ENCODE data around the gene NXN. TPM values are rescaled to one million over a fixed set of nuclear protein-coding genes. Genes with fewer than 3 reads are reported as not detected.

NXN gene
- total RNA-seq (2014; rRNA removed; shearing (Covaris generic)), result 47.1 and 51.8 TPM in 2 replicates

DNA sequence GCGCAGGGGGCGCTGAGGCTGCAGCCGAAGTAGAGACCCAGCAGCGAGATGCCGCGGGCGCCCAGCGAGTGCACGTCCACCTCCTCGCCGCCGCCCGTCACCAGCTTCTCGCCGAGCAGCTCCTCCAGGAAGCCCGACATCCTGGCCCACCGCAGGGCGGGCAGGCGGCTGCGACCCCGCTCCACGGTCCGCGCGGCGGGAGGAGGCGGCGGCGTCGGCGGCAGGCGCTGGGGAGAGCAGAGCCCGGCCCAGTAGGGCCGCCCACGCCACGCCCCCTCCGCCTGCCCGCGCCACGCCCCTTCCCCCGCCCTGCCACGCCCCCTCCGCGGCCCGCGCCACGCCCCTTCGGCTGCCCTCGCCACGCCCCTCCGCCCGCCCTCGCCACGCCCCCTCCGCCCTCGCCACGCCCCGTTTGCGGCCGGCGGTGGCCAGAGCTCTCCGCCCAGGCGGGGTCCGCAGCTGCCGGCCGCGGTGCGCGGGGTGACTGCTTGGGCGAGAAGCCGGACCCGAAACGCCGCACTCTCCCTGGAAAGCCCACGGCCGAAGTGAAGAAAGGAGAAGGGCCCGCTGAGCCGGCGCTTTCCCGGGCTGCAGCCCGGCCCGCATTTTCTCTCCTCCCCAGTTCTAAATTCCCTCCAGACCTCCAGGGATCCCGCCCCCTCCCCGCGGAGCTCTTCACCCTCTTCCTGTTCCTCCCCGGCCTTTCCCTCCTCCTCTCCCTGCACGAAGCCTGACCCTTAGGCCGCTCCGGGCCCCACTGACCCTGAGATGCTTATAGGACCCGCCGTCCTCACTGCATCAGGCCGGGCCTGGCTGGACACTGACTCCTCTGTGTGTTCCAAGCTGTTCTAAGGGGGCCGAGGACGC lies at the start of gene NXN:
Gene NXN (minus strand): TSS at position 238 of the 867 bp plus-strand sequence.
- peak; percentile 55 for DNase-seq (ENCODE audit: low spot score)

GRCh38 chr17:1027044-1027443 lies 47.5 kb upstream of the NXN start:
- no peak for DNase-seq (ENCODE audit: low spot score)

DNA sequence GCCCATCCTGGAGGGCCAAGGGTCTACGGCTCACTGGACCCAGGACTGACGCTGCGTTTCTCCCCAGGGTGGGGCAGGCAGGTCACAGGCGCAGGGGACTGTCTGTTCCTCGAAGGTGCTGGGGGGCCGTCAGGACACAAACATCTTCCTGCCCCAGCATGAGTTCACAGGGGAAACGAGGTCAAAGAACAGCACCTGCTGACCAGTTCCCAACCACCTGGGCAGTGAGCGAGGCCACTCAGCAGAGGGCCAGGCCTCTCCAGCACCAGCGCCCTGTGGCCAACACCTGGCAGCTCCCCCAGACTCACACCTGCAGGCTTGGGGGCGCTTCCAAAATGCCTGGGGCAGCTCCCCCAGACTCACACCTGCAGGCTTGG lies 47.0 kb upstream of the NXN start:
- no peak for DNase-seq (ENCODE audit: low spot score)

DNA sequence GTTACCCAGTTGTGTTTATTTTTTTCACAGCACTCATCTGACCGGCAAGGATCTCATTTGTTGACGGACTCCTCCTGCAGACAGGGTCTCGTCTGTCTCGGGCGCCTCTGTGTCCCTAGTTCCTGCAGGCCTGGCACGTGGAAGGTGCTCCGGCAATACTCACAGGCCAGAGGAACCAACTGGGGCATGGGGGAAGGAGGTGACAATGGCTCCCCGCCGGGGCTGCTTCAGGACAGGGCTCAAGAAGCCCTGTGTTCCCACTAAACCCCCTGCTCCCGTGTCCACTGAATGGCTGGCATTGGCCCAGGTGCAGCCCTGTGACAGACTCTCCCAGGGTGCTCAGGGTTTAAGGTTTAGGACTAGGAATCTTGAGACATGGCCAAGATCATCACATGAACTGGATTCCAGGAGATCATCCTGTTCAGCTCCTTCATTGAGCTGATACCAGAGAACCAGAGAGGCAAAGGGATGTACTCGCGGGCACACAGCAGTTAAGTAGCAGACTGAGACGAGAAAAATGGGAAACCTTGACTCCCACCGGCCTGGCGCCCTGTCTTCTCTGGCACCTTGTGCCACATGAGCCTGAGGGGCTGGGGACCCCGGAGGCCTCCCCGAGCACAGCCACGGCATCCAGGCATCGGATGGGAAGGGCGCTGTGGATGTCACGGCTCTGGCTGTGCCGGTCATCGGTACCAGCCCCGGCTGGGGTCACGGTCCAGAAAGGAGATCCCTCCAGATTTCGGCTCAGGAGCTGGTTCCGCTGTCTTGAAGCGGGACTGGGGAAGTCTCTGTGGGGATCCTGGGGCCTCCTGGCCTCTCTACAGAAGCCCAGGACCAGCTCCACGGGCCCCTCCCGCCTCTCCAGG lies 46.4 kb upstream of the NXN start:
- no peak for DNase-seq (ENCODE audit: low spot score)

DNA sequence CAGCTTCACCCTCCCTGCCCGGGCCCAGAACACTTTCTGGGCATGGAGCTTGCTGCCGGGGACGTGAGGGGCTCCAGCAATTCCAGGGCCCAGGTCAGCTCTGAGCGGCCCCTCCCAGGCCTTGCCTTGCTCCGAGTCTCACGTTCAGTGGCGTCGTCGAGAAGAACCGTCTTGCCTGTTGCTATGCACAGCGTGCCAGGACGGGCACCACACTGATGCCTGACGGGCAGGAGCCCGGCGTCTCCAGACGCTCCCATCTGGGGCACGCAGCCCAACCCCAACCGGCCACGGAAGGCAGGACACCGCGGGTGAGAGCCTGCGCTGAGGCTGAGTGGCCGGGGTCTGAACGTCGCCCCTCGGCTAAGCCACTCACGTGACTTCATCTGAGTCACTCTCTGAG lies 44.5 kb upstream of the NXN start:
- no peak for DNase-seq (ENCODE audit: low spot score)

DNA sequence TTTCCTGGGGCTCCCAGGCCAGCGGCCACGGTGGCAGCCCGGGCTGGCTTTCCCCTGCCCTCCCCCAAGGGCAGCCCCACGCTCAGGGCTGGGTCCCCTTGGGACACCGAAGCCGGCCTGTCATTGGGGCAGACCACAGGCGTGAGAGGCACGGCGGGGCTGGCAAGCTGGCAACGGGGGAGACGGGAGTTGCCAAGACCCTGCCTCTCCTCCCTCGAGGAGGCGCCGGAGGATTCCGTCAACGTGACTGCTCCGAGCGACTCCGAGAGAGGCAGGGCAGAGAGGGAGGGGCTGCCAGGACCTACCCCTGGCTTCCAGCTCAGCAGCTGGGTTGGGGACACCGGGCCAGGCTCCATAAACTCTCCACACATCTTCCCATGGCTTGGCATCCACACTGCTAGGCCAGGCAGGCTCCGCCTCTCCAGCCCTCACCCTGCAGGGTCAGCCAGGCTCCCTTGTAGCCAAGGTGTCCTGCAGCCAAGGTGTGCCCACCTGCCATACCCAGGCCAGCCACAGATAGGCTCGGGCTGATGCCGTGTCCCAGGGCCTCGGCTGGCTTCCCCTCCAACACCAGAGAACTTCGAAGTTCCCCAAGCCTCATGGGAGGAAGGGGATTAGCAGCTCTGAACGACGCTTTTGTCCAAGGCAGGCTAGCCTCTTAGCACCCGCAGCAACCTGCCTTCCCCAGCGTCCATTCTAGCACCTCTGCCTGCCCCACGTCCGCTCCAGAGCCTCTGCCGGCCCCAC lies 42.9 kb upstream of the NXN start:
- no peak for DNase-seq (ENCODE audit: low spot score)

- no peak for DNase-seq (ENCODE audit: low spot score)
Measured at GRCh38 chr17:1021147-1021546, 41.6 kb upstream of the NXN start.

DNA sequence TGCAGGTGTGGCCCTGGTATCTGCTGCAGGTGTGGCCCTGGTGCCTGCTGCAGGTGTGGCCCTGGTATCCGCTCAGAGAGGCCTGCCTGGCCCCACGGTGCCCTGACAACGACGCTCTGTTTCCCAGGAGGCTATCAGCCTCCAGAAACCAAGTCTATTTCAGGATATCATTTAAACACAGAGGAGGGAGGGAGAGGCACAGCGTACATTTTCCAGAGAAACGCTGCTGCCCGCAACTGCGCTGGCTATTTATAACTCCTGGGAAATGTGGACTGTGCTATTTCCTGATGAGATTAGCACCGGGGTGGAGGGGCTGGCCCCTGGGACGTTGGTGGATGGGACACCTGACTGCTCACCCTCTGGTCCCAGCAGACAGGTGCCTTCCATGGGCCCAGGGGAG lies 39.9 kb upstream of the NXN start:
- DNase-seq (ENCODE audit: low spot score), result no peak

GRCh38 chr17:1018547-1018946 lies 39.0 kb upstream of the NXN start:
- DNase-seq (ENCODE audit: low spot score), result no peak

DNA sequence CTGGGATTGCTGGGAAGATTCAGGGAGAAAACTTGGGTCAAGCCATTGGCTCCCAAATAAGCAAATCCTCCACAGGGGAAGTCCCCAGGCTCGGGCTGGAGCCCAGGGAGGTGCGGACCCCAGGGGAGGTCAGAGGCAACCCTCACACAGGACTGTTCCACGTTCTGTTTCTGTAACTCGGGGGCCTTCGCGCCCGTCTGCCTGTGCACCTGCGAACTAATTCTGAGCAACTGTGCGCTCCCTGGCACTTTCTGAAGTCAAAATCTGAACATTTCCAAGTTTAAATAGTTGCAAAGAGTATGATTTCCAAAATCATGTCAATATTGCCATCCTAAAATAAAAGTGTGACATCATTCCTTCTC lies 34.1 kb upstream of the NXN start:
- DNase-seq (ENCODE audit: low spot score), result no peak

- no peak for DNase-seq (ENCODE audit: low spot score)
Measured at GRCh38 chr17:1012823-1013728, 33.5 kb upstream of the NXN start.

DNA sequence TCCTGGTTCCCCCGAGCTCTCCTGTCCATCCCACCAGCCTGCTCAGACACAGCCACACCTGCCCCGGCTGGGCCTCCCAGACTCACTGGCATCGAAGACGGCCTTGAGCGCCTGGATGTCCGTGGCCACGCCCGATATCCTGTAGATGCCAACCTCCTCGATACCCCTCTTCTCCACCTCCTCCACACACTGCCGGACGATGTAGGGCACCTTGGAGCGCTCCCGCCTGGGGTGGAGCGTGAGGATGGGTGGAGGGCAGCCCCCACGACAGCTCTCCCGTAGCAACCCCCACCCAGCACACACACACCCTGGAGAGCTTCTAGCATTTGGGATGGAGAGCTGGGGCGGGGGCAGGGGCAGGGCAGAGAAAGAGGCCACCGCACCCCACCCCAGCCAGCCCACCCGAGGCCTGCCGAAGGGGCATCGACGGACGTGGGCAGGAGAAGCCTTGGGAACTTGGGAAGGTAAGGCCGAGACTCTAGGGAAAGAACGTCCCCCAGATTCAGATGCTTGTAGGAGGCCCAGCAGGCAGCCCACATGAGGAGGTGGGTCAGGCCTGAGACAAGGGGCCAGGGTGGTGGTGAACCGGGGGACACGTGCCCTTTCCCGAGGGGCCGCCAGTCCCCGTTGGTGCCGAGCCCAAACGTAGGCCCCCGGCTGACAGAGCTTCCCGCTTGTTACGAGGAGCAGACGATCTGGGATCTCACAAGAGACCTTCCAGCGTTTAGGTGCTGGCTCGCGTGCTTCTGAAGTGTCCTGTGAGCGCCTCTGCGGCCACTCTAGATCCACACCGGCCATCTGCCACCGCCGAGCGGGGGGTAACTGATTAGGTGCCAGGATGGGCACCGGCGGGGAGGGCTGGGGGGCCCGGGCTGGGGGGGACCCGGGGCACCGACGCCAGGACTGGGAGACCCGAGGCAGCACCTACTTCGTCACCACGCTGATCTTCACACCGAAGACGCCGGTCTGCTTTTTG lies 32.5 kb upstream of the NXN start:
- DNase-seq (ENCODE audit: low spot score), result no peak

- no peak for DNase-seq (ENCODE audit: low spot score)
Measured at GRCh38 chr17:1011138-1011537, 31.6 kb upstream of the NXN start.

DNA sequence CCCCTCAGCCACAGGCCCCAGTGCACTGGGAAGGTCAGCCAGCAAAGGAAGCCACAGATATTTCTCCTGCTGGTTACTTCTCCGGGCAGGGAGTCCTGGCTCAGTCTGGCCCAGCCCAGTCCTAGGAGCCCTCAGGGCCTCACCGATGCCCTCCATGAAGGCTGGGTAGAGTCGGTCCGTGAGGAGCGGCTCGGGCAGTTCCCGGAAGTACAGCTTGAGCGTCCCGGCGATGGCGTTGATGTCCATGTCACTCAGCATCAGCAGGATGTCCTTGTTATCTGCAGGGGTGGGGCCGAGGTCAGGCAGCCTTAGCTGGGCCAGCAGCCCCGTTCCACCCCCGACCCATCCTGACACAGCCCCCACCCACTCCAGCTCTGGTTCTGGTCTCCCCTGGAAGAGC lies 31.0 kb upstream of the NXN start:
- DNase-seq (ENCODE audit: low spot score), result no peak

DNA sequence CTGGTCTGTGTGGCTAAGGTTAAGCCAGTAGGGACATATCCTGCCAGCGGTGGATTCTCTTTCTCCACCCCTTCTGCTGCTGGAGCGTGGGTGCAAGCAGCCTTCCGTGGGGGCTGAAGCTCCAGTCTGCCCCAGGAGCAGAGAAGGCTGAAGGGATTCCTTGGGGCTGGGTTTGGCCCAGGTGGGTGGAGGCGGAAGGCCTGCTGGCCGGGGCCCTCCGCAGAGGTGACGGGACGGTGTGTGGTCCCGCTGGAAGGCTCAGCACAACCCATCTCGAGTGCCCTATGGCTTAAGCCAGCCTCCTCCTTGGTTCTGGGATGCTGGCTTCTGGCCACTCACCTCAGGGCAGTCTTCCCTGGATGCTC lies 30.5 kb upstream of the NXN start:
- DNase-seq (ENCODE audit: low spot score), result no peak

- no peak for DNase-seq (ENCODE audit: low spot score)
Measured at GRCh38 chr17:1009229-1010085, 29.9 kb upstream of the NXN start.

DNA sequence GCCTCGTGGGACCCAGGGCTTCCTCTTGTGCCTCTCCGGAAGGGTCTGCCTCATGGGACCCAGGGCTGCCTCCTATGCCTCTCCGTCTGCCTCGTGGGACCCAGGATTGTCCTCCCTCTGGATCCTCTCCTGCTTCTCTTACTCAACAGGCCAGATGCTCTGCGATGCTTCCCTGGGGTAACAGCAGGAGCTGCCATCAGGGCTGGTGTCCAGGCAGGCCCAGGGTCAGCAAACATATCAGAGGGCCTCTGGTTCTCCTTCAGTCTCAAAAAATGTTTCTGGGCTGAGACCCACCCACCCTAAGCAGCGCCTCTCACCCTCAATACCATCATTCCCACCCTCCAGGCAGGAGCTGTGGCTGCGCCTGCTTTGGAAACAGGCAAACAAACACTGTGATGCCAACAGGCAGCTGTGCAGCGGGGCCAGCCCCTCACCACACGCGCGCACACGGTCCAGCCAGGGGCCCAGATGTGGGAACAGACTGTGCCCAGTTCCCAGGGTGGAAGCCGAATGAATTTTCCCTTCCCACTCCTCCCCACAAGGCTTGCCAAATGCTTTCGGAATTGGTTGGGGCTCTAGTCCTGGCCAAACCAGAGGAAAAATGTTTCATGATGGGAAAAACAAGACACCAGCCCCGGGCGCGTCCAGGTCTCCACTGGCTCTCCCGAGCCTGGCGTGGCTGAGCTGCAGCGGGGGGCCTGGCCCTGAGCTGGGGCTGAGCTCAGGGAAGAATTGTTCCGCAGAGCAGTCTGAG lies 28.6 kb upstream of the NXN start:
- no peak for DNase-seq (ENCODE audit: low spot score)

GRCh38 chr17:1007310-1008007 lies 27.9 kb upstream of the NXN start:
- DNase-seq (ENCODE audit: low spot score), result no peak
